Esophagus (tissue), 2 donors: ENCODE results near the gene OCA2. TPM values are rescaled to one million over a fixed set of nuclear protein-coding genes. Genes with fewer than 3 reads are reported as not detected.

Source experiments
- H3K27ac ChIP-seq, 2 donors: one replicate each; pipeline ENCODE4 v1.5.1; 2013; ENCODE audit warnings: low read depth in 2 of 2, mild to moderate bottlenecking in 2 of 2, inconsistent platforms in 1 of 2, low read length in 1 of 2, moderate library complexity in 1 of 2
- H3K27me3 ChIP-seq, 2 donors: one replicate each; pipeline ENCODE4 v1.6.1; 2013; ENCODE audit warnings: low read length in 2 of 2, control low read depth in 1 of 2, mild to moderate bottlenecking in 1 of 2; ENCODE audit not compliant: insufficient read depth in 2 of 2, control insufficient read depth in 1 of 2
- H3K36me3 ChIP-seq, 2 donors: one replicate each; pipeline ENCODE4 v1.6.1; 2013; ENCODE audit warnings: low read length in 1 of 2; ENCODE audit not compliant: control insufficient read depth in 2 of 2, insufficient read depth in 2 of 2
- H3K4me1 ChIP-seq, 2 donors: one replicate each; pipeline ENCODE4 v1.6.1; 2013; ENCODE audit warnings: low read length in 1 of 2; ENCODE audit not compliant: control insufficient read depth in 2 of 2, insufficient read depth in 2 of 2
- H3K4me3 ChIP-seq, 2 donors: one replicate each; pipeline ENCODE4 v1.5.1; 2013; ENCODE audit warnings: low read length in 2 of 2, mild to moderate bottlenecking in 2 of 2, low read depth in 1 of 2, moderate library complexity in 1 of 2
- H3K9me3 ChIP-seq, 2 donors: one replicate each; pipeline ENCODE4 v1.6.1; 2013; ENCODE audit warnings: mild to moderate bottlenecking in 2 of 2, low read depth in 1 of 2, low read length in 1 of 2, moderate library complexity in 1 of 2; ENCODE audit not compliant: control insufficient read depth in 2 of 2, insufficient read depth in 1 of 2
- WGBS, 2 donors: extraction: QIAGEN DNeasy Blood & Tissue Kit; methylation state at CpG; one replicate each; pipeline ENCODE4 v1.1.7; 2013; 5-methylcytosine and 5-hydroxymethylcytosine counted together
- polyA plus RNA-seq, 2 donors: library from polyadenylated mRNA; stranded (reverse); fragments of 200-250 nt; gene quantifications; one replicate each; pipeline ENCODE4 v1.2.3, GENCODE V29; 2013
- donor health status: healthy with polysubstance abuse.
- donor health status: Bipolar disorder and iron deficiency.

OCA2 gene
- polyA plus RNA-seq, 2 donors, result 1.1 to 1.2 TPM

DNA sequence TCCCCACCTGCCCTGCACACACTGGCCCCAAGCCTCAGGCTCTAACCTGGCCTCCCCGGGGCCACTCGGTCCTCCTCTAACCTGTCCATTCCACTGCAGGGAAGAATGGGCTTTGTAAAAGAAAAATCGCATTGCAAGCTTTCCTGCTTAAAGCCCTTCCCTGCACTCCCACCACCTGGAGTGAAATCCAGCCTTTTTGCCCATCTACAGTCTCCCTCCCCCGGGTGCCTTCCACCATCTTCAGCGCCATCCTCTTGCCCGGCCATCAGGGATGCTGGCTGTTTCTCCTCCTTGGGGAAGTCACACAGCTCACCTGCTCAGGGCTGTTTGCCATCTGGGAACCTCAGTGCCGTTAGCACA lies 266.9 kb downstream of the OCA2 start:
- WGBS, 2 donors, result 84 to 90% methylated on average over 7 of the region's 7 CpGs
- H3K4me1 ChIP-seq, result no peaks in the 10 kb centered on the region
- no peaks in the 10 kb centered on the region for H3K27me3 ChIP-seq
- H3K9me3 ChIP-seq, result peaks cover 0 to 5% of the 10 kb centered on the region in 2 donors
- H3K4me3 ChIP-seq, result no peak overlapping the region
- H3K27ac ChIP-seq, result no peak overlapping the region
- no peaks in the 10 kb centered on the region for H3K36me3 ChIP-seq

DNA sequence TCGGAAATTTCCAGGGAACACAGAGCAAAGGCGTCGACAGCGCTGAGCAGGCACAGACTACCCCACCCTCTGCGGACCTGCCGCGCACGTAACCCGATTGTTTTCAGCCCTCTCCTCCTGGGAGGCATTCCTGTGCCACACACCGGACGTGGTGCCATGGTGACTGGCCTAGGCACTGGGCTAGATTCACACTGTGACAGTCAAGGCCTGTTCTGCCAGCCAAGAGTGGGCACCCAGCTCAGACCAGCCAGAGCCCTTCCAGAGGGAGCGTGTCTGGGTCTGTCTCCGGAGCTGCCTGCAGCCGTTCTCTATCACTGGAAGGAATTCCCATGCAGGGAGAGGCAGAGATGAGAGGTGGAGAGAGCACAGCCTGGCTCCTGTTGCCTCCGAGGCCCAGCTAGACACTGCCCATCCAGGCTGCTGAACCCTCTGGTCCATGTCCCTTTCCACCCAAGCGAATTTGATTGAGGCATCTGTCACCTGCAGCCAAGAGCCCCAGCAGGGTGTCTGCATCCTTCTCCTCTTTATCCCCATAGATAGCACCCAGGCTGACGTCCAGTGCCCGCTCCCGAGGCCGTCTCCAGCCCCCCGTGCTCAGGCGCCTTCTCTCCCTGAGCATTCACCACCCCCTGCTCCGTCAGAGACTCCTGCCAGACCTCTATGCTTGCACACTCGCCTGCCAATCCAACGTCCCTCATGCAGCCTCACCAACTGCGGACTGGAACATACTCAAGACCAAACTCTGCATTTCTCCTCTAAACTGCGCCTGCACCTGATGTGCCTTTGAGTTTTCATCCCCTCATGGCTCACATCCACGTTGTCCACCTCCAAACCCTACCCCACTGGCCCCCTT lies 267.5 kb downstream of the OCA2 start:
- no peaks in the 10 kb centered on the region for H3K36me3 ChIP-seq
- WGBS, 2 donors, result 85 to 90% methylated on average over 28 of the region's 28 CpGs
- H3K4me1 ChIP-seq, result no peaks in the 10 kb centered on the region
- no peak overlapping the region for H3K27ac ChIP-seq
- no peaks in the 10 kb centered on the region for H3K27me3 ChIP-seq
- no peak overlapping the region for H3K4me3 ChIP-seq
- H3K9me3 ChIP-seq, result peaks cover 0 to 5% of the 10 kb centered on the region in 2 donors

DNA sequence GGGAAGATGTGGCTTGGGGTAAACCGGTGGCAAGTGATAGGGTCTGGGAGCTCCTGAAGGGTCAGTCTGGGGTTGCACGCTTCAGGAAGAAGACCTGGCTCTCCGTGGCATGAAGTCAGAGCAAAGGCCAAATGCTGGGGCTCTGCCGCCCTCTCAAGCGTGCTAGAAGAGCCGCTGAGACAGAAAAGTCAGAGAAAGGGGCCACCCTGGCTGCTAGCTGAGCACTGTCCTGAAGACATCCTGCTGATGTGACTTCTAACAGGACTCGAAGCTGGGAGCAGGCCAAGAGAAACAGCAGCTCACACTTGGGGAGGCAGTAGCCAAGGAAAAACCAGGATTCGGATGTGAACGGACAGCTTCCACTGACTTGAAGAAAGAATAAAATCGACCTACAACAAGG lies 270.4 kb downstream of the OCA2 start:
- peaks cover 0 to 2% of the 10 kb centered on the region in 2 donors for H3K9me3 ChIP-seq
- H3K36me3 ChIP-seq, result no peaks in the 10 kb centered on the region
- WGBS, 2 donors, result 80 to 81% methylated on average over 10 of the region's 10 CpGs
- no peaks in the 10 kb centered on the region for H3K4me1 ChIP-seq
- no peaks in the 10 kb centered on the region for H3K27me3 ChIP-seq
- H3K27ac ChIP-seq, result no peak overlapping the region
- no peak overlapping the region for H3K4me3 ChIP-seq

- H3K9me3 ChIP-seq, result peaks cover 0 to 2% of the 10 kb centered on the region in 2 donors
- no peak overlapping the region for H3K27ac ChIP-seq
- no peak overlapping the region for H3K4me3 ChIP-seq
- H3K4me1 ChIP-seq, result no peaks in the 10 kb centered on the region
- no peaks in the 10 kb centered on the region for H3K36me3 ChIP-seq
- no peaks in the 10 kb centered on the region for H3K27me3 ChIP-seq
- 57 to 60% methylated on average over 15 of the region's 15 CpGs for WGBS, 2 donors
Observed at GRCh38 chr15:27826902-27827714, 272.0 kb downstream of the OCA2 start.

DNA sequence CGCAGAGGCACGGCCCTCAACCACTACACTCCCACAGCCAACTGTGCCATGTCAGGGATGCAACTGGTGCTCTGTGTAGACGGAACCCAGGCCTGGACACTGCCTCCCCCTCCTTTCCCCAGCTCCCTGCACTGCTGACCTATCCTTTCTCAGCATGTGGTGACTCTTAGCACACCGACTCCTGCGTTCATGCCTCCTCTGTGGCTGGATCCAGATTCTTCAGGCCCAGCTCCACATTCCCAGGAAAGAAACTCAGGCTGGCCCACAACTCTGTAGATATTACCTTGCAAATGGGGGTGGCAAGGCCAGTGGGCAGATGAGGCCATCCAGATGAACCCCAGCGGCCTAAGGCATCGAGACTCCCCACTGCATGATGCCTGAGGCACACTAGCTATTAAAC lies 272.7 kb downstream of the OCA2 start:
- no peaks in the 10 kb centered on the region for H3K27me3 ChIP-seq
- WGBS, 2 donors, result 66 to 70% methylated on average over 7 of the region's 7 CpGs
- no peaks in the 10 kb centered on the region for H3K4me1 ChIP-seq
- H3K4me3 ChIP-seq, result no peak overlapping the region
- peaks cover 0 to 2% of the 10 kb centered on the region in 2 donors for H3K9me3 ChIP-seq
- no peak overlapping the region for H3K27ac ChIP-seq
- H3K36me3 ChIP-seq, result no peaks in the 10 kb centered on the region

- WGBS, 2 donors, result 80 to 86% methylated on average over 10 of the region's 10 CpGs
- Histone ChIP-seq H3K36me3 (no peaks in the 10 kb centered on the region), H3K9me3 (peaks cover 0 to 2% of the 10 kb centered on the region in 2 donors), H3K4me1 (no peaks in the 10 kb centered on the region), H3K27ac (no peak overlapping the region), H3K4me3 (no peak overlapping the region), H3K27me3 (no peaks in the 10 kb centered on the region)
Observed at GRCh38 chr15:27824841-27825422, 274.2 kb downstream of the OCA2 start.

DNA sequence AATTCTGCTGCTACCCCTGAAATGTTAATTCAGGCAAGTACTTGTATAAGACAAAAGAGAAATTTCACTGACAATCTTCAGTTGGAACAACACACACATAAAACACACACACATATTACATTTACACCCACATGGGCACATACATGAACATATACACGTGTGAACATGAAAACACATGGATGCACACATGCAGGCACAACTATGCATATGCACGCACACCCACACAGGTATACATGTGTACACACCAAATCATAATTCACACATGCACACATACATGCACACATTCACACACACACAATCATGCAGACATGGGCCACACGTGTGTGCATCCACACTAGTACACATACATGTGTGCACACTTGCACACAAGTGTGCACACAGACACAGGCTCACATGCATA lies 277.8 kb downstream of the OCA2 start:
- no peaks in the 10 kb centered on the region for H3K27me3 ChIP-seq
- H3K27ac ChIP-seq, result no peak overlapping the region
- no peaks in the 10 kb centered on the region for H3K36me3 ChIP-seq
- H3K9me3 ChIP-seq, result peaks cover 0 to 4% of the 10 kb centered on the region in 2 donors
- no peaks in the 10 kb centered on the region for H3K4me1 ChIP-seq
- H3K4me3 ChIP-seq, result no peak overlapping the region
- WGBS, 2 donors, result 60 to 77% methylated on average over 3 of the region's 3 CpGs

- Histone ChIP-seq H3K4me1 (no peaks in the 10 kb centered on the region), H3K27me3 (no peaks in the 10 kb centered on the region), H3K4me3 (no peak overlapping the region), H3K27ac (no peak overlapping the region), H3K36me3 (no peaks in the 10 kb centered on the region), H3K9me3 (peaks cover 0 to 3% of the 10 kb centered on the region in 2 donors)
- WGBS, 2 donors, result 81 to 85% methylated on average over 4 of the region's 4 CpGs
Observed at GRCh38 chr15:27820722-27821121, 278.4 kb downstream of the OCA2 start.

GRCh38 chr15:27820232-27820631 lies 278.9 kb downstream of the OCA2 start:
- Histone ChIP-seq H3K9me3 (peaks cover 0 to 3% of the 10 kb centered on the region in 2 donors), H3K27me3 (no peaks in the 10 kb centered on the region), H3K4me1 (no peaks in the 10 kb centered on the region), H3K36me3 (no peaks in the 10 kb centered on the region), H3K4me3 (no peak overlapping the region), H3K27ac (no peak overlapping the region)
- WGBS, 2 donors, result 73 to 75% methylated on average over 7 of the region's 7 CpGs
